NT2/D1 (cell line): Measurements from ENCODE around the gene PNMA8C.
"Not testable (repeated sequence)": the region's sequence is repeated elsewhere in the genome, so short reads cannot be mapped to it uniquely, and the experiment has no call there.

ENCODE experiments used
- SUZ12 ChIP-seq: IDR thresholded peaks from 2 replicates; pipeline ENCODE4 v1.6.1; 2011; ENCODE audit not compliant: insufficient read length, insufficient read depth; ENCODE audit errors: extremely low read depth
- ZNF274 ChIP-seq: IDR thresholded peaks from 2 replicates; pipeline ENCODE4 v1.6.1; 2011; ENCODE audit warnings: mild to moderate bottlenecking, low read depth, low read length

- not testable (repeated sequence) for TF ChIP-seq SUZ12, ZNF274
Observed at GRCh38 chr19:46415804-46416709, 12.7 kb downstream of the PNMA8C start.
